Measurements from ENCODE around the gene APOL4.

Gene APOL4

GRCh38 chr22:36237462-36238372 lies 36.1 kb upstream of the APOL4 start:
- Histone ChIP-seq H3K27me3 (no peaks in the 10 kb centered on the region), H3K4me1 (ENCODE audit: control insufficient read depth in 1 of 2, insufficient read depth in 1 of 2, low read depth in 1 of 2, low read length in 1 of 2) (peaks cover 44 to 50% of the 10 kb centered on the region in 2 experiments), H3K9me3 (no peaks in the 10 kb centered on the region), H3K36me3 (peaks cover 45% of the 10 kb centered on the region), H3K4me3 (ENCODE audit: low read depth in 1 of 2, low read length in 1 of 2) (peak overlapping the region; percentile 78 to 85), H3K27ac (peak overlapping the region; percentile 91)
- TF ChIP-seq CTCF (IDR thresholded peaks at IDR 0.05): no peak

- TF ChIP-seq CTCF (IDR thresholded peaks at IDR 0.05): no peak
- H3K4me3 ChIP-seq (ENCODE audit: low read depth in 1 of 2, low read length in 1 of 2): peak overlapping the region in 1 of 2 experiments; percentile 85
Measured at GRCh38 chr22:36236388-36237319, 35.0 kb upstream of the APOL4 start.

GRCh38 chr22:36235585-36235984 lies 34.0 kb upstream of the APOL4 start:
- Histone ChIP-seq H3K36me3 (peaks cover 66% of the 10 kb centered on the region), H3K9me3 (no peaks in the 10 kb centered on the region), H3K27me3 (no peaks in the 10 kb centered on the region), H3K27ac (no peak overlapping the region), H3K4me1 (ENCODE audit: control insufficient read depth in 1 of 2, insufficient read depth in 1 of 2, low read depth in 1 of 2, low read length in 1 of 2) (peaks cover 52 to 57% of the 10 kb centered on the region in 2 experiments), H3K4me3 (ENCODE audit: low read depth in 1 of 2, low read length in 1 of 2) (no peak overlapping the region)
- TF ChIP-seq CTCF (IDR thresholded peaks at IDR 0.05): no peak

More at GRCh38 chr22:36236388-36237319, 35.0 kb upstream of the APOL4 start:
- H3K27me3 ChIP-seq: no peaks in the 10 kb centered on the region
- H3K9me3 ChIP-seq: no peaks in the 10 kb centered on the region
- H3K27ac ChIP-seq: peak overlapping the region; percentile 91
- peaks cover 56% of the 10 kb centered on the region for H3K36me3 ChIP-seq
- H3K4me1 ChIP-seq (ENCODE audit: control insufficient read depth in 1 of 2, insufficient read depth in 1 of 2, low read depth in 1 of 2, low read length in 1 of 2): peaks cover 52 to 57% of the 10 kb centered on the region in 2 experiments

GRCh38 chr22:36234919-36235318 lies 33.3 kb upstream of the APOL4 start:
- Histone ChIP-seq H3K27me3 (no peaks in the 10 kb centered on the region), H3K36me3 (peaks cover 73% of the 10 kb centered on the region), H3K4me1 (ENCODE audit: control insufficient read depth in 1 of 2, insufficient read depth in 1 of 2, low read depth in 1 of 2, low read length in 1 of 2) (peaks cover 50 to 54% of the 10 kb centered on the region in 2 experiments), H3K4me3 (ENCODE audit: low read depth in 1 of 2, low read length in 1 of 2) (no peak overlapping the region), H3K9me3 (no peaks in the 10 kb centered on the region), H3K27ac (peak overlapping the region; percentile 93)
- TF ChIP-seq CTCF (IDR thresholded peaks at IDR 0.05): no peak

- H3K36me3 ChIP-seq: peaks cover 80% of the 10 kb centered on the region
- H3K4me1 ChIP-seq (ENCODE audit: control insufficient read depth in 1 of 2, insufficient read depth in 1 of 2, low read depth in 1 of 2, low read length in 1 of 2): peaks cover 45 to 47% of the 10 kb centered on the region in 2 experiments
- H3K27ac ChIP-seq: peak overlapping the region; percentile 93
- H3K27me3 ChIP-seq: no peaks in the 10 kb centered on the region
- TF ChIP-seq CTCF (IDR thresholded peaks at IDR 0.05): no peak
- no peak overlapping the region for H3K4me3 ChIP-seq (ENCODE audit: low read depth in 1 of 2, low read length in 1 of 2)
- H3K9me3 ChIP-seq: no peaks in the 10 kb centered on the region
Measured at GRCh38 chr22:36234213-36234612, 32.6 kb upstream of the APOL4 start.
